Panc1 (cell line): ENCODE measurements around the gene FBLN2. TPM values are rescaled to one million over a fixed set of nuclear protein-coding genes. Genes with fewer than 3 reads are reported as not detected.

Experiments
- ATAC-seq: fragments of 200-7000 bp; cut with Tn5 transposase; 2 replicates; pipeline ENCODE4 v1.9.1; 2020; ENCODE audit warnings: mild to moderate bottlenecking, moderate library complexity
- BruUV-seq: library from RNA; stranded (reverse); fragments of 400-500 nt; replicated peaks from 2 replicates; lab custom pipeline; 2021; lab: Mats Ljungman, UMichigan
- CTCF ChIA-PET: fragments of 300-600 bp; sonication (Branson Sonifier 250); formaldehyde crosslinking; loops from one replicate; lab custom pipeline; 2022; ENCODE audit warnings: antibody characterized with exemption; lab: Charles Lee
- POLR2A ChIA-PET: fragments of 300-600 bp; sonication (Branson Sonifier 250); formaldehyde crosslinking; loops from one replicate; lab custom pipeline; 2022; ENCODE audit warnings: antibody characterized with exemption; lab: Charles Lee
- DNase-seq: peaks from one replicate; pipeline ENCODE4 v3.0.0-alpha.2; 2010; ENCODE audit warnings: low read depth, low spot score
- H3K27ac ChIP-seq: 2 replicates; pipeline ENCODE4 v1.5.1; 2011; ENCODE audit warnings: mild to moderate bottlenecking, low read length, inconsistent platforms
- H3K27me3 ChIP-seq: fragments of 200-500 bp; sonication (Bioruptor generic); 2 replicates; pipeline ENCODE4 v1.6.0; 2014; ENCODE audit warnings: low read length, inconsistent platforms; ENCODE audit not compliant: control insufficient read depth, insufficient read depth
- H3K36me3 ChIP-seq: fragments of 200-500 bp; sonication (Bioruptor generic); 2 replicates; pipeline ENCODE4 v1.5.1; 2014; ENCODE audit warnings: inconsistent platforms, mild to moderate bottlenecking, low read length, moderate library complexity; ENCODE audit not compliant: control insufficient read depth, insufficient read depth
- H3K4me1 ChIP-seq: 2 replicates; pipeline ENCODE4 v1.5.1; 2011; ENCODE audit warnings: inconsistent platforms, mild to moderate bottlenecking, low read length, moderate library complexity; ENCODE audit not compliant: control insufficient read depth, insufficient read depth
- H3K4me3 ChIP-seq, 2 experiments: 2 replicates each; pipeline ENCODE4 v1.5.1; 2011 to 2012; ENCODE audit warnings: low read depth in 2 of 2, low read length in 2 of 2, mild to moderate bottlenecking in 2 of 2, inconsistent platforms in 1 of 2, moderate library complexity in 1 of 2
- H3K9me3 ChIP-seq: fragments of 200-500 bp; sonication (Bioruptor generic); 2 replicates; pipeline ENCODE4 v1.5.1; 2014; ENCODE audit warnings: low read depth, mild to moderate bottlenecking, inconsistent platforms, low read length, moderate library complexity; ENCODE audit not compliant: control insufficient read depth, insufficient read depth
- CTCF ChIP-seq: fragments of 450-650 bp; IDR thresholded peaks from 2 replicates; pipeline ENCODE4 v1.5.1; 2017; ENCODE audit warnings: mild to moderate bottlenecking
- POLR2AphosphoS5 ChIP-seq: IDR thresholded peaks from 2 replicates; pipeline ENCODE4 v1.6.1; 2012; ENCODE audit warnings: mild to moderate bottlenecking, low read depth, low read length, moderate library complexity
- REST ChIP-seq, 2 experiments: IDR thresholded peaks; 2 replicates each; pipeline ENCODE4 v1.6.1; 2011 to 2012; ENCODE audit warnings: low read depth in 2 of 2, control low read depth in 1 of 2, low read length in 1 of 2, mild to moderate bottlenecking in 1 of 2, moderate library complexity in 1 of 2; ENCODE audit not compliant: insufficient read depth in 1 of 2
- SIN3A ChIP-seq: IDR thresholded peaks from 2 replicates; pipeline ENCODE4 v1.6.1; 2012; ENCODE audit warnings: low read depth, mild to moderate bottlenecking, low read length, moderate library complexity, borderline replicate concordance; ENCODE audit not compliant: insufficient read depth
- TCF7L2 ChIP-seq: IDR thresholded peaks from 2 replicates; pipeline ENCODE4 v1.6.1; 2011; ENCODE audit warnings: mild to moderate bottlenecking, low read depth, low read length, inconsistent platforms
- in situ Hi-C: cut with HindIII; loops from 2 replicates; pipeline ENCODE4 v1.10.0; 2016; ENCODE audit warnings: low sequenced_read_pairs, low pct_unique_long_range_greater_than_20kb
- intact Hi-C: fragments of 100-400 bp; cut with micrococcal nuclease; formaldehyde crosslinking; loops from one replicate; pipeline ENCODE4 v1.10.0; 2022; ENCODE audit not compliant: unreplicated experiment
- total RNA-seq: library from RNA; stranded (reverse); gene quantifications from one replicate; pipeline ENCODE4 v1.2.1, GENCODE V29; 2021; ENCODE audit not compliant: unreplicated experiment

The FBLN2 gene
- total RNA-seq, 1 experiment from 2014 or later = 0.44 TPM

- ChIA-PET CTCF (no interaction called here), POLR2A (no interaction called here)
- Histone ChIP-seq H3K4me1 (no peaks in the 10 kb centered on the region), H3K4me3 (no peak overlapping the region), H3K36me3 (no peaks in the 10 kb centered on the region), H3K9me3 (no peaks in the 10 kb centered on the region), H3K27ac (no peak overlapping the region), H3K27me3 (no peaks in the 10 kb centered on the region)
- in situ Hi-C loops (no loop called here), intact Hi-C loops (no loop called here)
- TF ChIP-seq REST (IDR thresholded peaks at IDR 0.05; ENCODE audit: insufficient read depth in 1 of 2, low read depth in 2 of 2, low read length in 1 of 2) (no peak), POLR2AphosphoS5 (no peak), SIN3A (no peak), TCF7L2 (no peak), CTCF (no peak)
- BruUV-seq = no TSS peak
- no peak for DNase-seq
- no peak for ATAC-seq
Observed at GRCh38 chr3:13550791-13551360, 2.0 kb downstream of the FBLN2 start.

- ATAC-seq = no peak
- no peaks in the 10 kb centered on the region for H3K9me3 ChIP-seq
- in situ Hi-C loops (no loop called here), intact Hi-C loops (no loop called here)
- CTCF ChIA-PET = no interaction called here
- no peak for DNase-seq
- TF ChIP-seq POLR2AphosphoS5 (no peak), REST (IDR thresholded peaks at IDR 0.05; ENCODE audit: insufficient read depth in 1 of 2, low read depth in 2 of 2, low read length in 1 of 2) (no peak), CTCF (no peak), TCF7L2 (no peak), SIN3A (no peak)
- H3K36me3 ChIP-seq = no peaks in the 10 kb centered on the region
- no peaks in the 10 kb centered on the region for H3K4me1 ChIP-seq
- H3K27me3 ChIP-seq = no peaks in the 10 kb centered on the region
- POLR2A ChIA-PET = no interaction called here
- no peak overlapping the region for H3K4me3 ChIP-seq
- no peak overlapping the region for H3K27ac ChIP-seq
- no TSS peak for BruUV-seq
Observed at GRCh38 chr3:13552857-13553652, 4.1 kb downstream of the FBLN2 start.
